Ovary (tissue), 9 donors: ENCODE measurements around the gene KIF21A. TPM values are rescaled to one million over a fixed set of nuclear protein-coding genes. Genes with fewer than 3 reads are reported as not detected.

Experiments used
- DNase-seq, 5 donors: peaks; one replicate each; pipeline ENCODE4 v3.0.0-alpha.2; 2019 to 2020
- H3K27ac ChIP-seq, 2 donors: fragments of 200-600 bp; one replicate each; pipeline versions ENCODE4 v1.5.1 to v1.8.0; 2019 to 2022
- H3K27me3 ChIP-seq: fragments of 200-600 bp; one replicate; pipeline ENCODE4 v1.8.0; 2022
- H3K36me3 ChIP-seq: fragments of 200-600 bp; sonication (generic); one replicate; pipeline ENCODE4 v1.5.1; 2019
- H3K4me1 ChIP-seq: one replicate; pipeline ENCODE4 v1.8.1; 2013; ENCODE audit warnings: mild to moderate bottlenecking, moderate library complexity; ENCODE audit not compliant: insufficient read depth
- H3K4me3 ChIP-seq: fragments of 200-600 bp; sonication (generic); one replicate; pipeline ENCODE4 v1.5.1; 2017
- H3K9me3 ChIP-seq, 2 donors: fragments of 200-600 bp in 1 of 2; sonication (generic) in 1 of 2; one replicate each; pipeline versions ENCODE4 v1.5.1 to v1.8.1; 2013 to 2019; ENCODE audit warnings: mild to moderate bottlenecking in 1 of 2, moderate library complexity in 1 of 2
- EP300 ChIP-seq: sonication (generic); formaldehyde crosslinking; IDR thresholded peaks from one replicate; pipeline ENCODE4 v1.6.1; 2017; ENCODE audit warnings: antibody characterized with exemption
- POLR2A ChIP-seq: fragments of 450-650 bp; IDR thresholded peaks from one replicate; pipeline ENCODE4 v1.6.1; 2017; ENCODE audit warnings: antibody characterized with exemption, mild to moderate bottlenecking, moderate library complexity
- WGBS, 3 donors: extraction: QIAGEN DNeasy Blood & Tissue Kit in 1 of 3; methylation state at CpG; one replicate each; pipeline versions ENCODE4 v1.1.5 to v1.1.7; 2013 to 2017; 5-methylcytosine and 5-hydroxymethylcytosine counted together
- intact Hi-C, 4 donors: fragments of 100-400 bp; cut with DNase I; formaldehyde crosslinking; loops; one replicate each; pipeline versions ENCODE4 v1.11.0 to v1.15.1; 2022 to 2023
- polyA plus RNA-seq, 2 donors: library from polyadenylated mRNA; stranded (reverse); fragments of 200-250 nt in 1 of 2; fragments of 350-450 nt in 1 of 2; fragmentation: Illumina TruSeq in 1 of 2; extraction: RNeasy Lipid Tissue Mini Kit (QIAGEN cat#74804) in 1 of 2; gene quantifications; one replicate each; pipeline ENCODE4 v1.2.3, GENCODE V29; 2013 to 2014
- total RNA-seq, 7 donors: library from RNA; depleted of rRNA in 2 of 7; stranded (reverse); fragments of >200 nt in 2 of 7; fragmentation: NEBNext Ultra II Directional in 3 of 7; extraction: Animal tissue kit (Norgen Biotek cat#: 25700) in 3 of 7; gene quantifications; one replicate each; pipeline versions ENCODE4 v1.1.0 to v1.2.4, GENCODE V29; 2016 to 2023
- TF ChIP-seq, protein P1 (sequence below), 3 donors: fragments of 450-650 bp in 2 of 3; fragments of 200-600 bp in 1 of 3; IDR thresholded peaks; one replicate each; pipeline versions ENCODE4 v1.5.1 to v1.8.0; 2016 to 2022; ENCODE audit warnings: antibody characterized with exemption in 3 of 3, mild to moderate bottlenecking in 1 of 3
- donor health status: DM: no; HTN: no; CAD: no; lungs with moderate emphysema.
- donor health status: DM: no; HTN: no; CAD: no.
- donor health status: Bipolar disorder and iron deficiency.
- donor health status: DM: yes; HTN: yes; CAD: no.
- donor health status: DM: no; HTN: no; CAD: no.
- donor health status: DM: yes; HTN: yes; CAD: no.

KIF21A gene
- total and polyA plus RNA-seq, 9 donors, result 3.6 to 43.3 (median 11.8) TPM

DNA sequence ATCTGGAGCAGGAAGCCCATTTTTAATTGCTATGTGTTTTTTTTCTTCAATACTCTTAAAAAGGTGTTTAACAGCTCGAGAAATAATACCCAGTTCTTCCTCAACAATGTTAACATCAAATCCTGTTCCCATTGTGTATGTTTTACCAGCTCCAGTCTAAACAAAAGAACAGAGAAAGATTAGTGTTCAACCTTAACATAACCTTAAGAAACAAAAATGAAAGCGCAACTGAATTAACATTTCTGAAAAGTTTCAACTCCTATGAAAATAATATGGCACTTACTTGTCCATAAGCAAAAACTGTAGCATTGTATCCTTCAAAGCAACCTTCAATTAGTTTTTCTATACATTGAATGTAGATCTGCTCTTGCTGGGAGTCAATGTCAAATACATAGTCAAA lies 73.2 kb downstream of the KIF21A start:
- Histone ChIP-seq H3K27me3 (no peaks in the 10 kb centered on the region), H3K4me1 (no peaks in the 10 kb centered on the region), H3K36me3 (no peaks in the 10 kb centered on the region), H3K27ac (no peak overlapping the region), H3K4me3 (no peak overlapping the region), H3K9me3 (no peaks in the 10 kb centered on the region)
- intact Hi-C loops, result no loop called here
- no peak for DNase-seq
- TF ChIP-seq, protein P1, sequence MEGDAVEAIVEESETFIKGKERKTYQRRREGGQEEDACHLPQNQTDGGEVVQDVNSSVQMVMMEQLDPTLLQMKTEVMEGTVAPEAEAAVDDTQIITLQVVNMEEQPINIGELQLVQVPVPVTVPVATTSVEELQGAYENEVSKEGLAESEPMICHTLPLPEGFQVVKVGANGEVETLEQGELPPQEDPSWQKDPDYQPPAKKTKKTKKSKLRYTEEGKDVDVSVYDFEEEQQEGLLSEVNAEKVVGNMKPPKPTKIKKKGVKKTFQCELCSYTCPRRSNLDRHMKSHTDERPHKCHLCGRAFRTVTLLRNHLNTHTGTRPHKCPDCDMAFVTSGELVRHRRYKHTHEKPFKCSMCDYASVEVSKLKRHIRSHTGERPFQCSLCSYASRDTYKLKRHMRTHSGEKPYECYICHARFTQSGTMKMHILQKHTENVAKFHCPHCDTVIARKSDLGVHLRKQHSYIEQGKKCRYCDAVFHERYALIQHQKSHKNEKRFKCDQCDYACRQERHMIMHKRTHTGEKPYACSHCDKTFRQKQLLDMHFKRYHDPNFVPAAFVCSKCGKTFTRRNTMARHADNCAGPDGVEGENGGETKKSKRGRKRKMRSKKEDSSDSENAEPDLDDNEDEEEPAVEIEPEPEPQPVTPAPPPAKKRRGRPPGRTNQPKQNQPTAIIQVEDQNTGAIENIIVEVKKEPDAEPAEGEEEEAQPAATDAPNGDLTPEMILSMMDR (IDR thresholded peaks at IDR 0.05), result no peak
- TF ChIP-seq EP300, result no peak
- TF ChIP-seq POLR2A, result no peak
- WGBS, 3 donors, result 43 to 59% (median 55%) methylated on average over 2 of the region's 2 CpGs

DNA sequence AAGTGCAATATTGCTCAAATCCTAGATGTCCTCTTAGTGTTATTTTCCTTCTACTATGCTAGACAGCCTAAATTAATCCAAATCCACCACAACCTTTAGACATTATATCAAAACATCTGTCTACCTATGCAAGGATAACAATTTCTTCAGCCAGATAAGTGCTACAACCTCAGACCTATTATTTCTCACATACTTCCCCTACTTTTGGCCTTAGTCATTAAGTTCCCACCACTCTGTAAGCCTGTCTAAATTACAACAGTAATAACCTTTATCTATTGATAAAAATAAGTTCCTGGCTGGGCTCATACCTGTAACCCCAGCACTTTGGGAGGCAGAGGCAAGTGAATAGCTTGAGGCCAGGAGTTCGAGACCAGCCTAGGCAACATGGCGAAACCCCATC lies 74.0 kb downstream of the KIF21A start:
- Histone ChIP-seq H3K4me3 (no peak overlapping the region), H3K27ac (no peak overlapping the region), H3K27me3 (no peaks in the 10 kb centered on the region), H3K4me1 (no peaks in the 10 kb centered on the region), H3K9me3 (no peaks in the 10 kb centered on the region), H3K36me3 (no peaks in the 10 kb centered on the region)
- 98 to 100% (median 98%) methylated on average over 2 of the region's 2 CpGs for WGBS, 3 donors
- intact Hi-C loops, result no loop called here
- no peak for DNase-seq
- TF ChIP-seq POLR2A (no peak), EP300 (no peak)
- TF ChIP-seq, protein P1 (IDR thresholded peaks at IDR 0.05), result no peak

DNA sequence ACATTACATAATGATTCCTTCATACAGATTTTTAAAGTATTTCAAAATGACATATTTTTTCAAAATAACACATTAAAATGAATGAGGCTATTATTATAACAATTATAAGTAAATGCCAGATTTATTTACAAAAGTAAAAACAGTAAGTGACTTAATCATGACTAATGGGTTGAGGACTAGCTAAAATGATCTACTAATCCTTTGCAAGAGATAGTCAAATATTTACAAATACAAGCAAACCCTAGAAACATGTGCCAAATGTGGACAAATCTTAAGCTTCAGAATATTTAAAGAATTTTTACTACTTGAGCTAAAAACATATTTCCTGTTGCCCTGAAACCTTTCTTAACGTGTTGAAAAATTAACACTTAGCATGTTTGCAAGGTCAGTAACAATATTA lies 74.8 kb downstream of the KIF21A start:
- Histone ChIP-seq H3K27me3 (no peaks in the 10 kb centered on the region), H3K27ac (no peak overlapping the region), H3K36me3 (no peaks in the 10 kb centered on the region), H3K4me3 (no peak overlapping the region), H3K4me1 (no peaks in the 10 kb centered on the region), H3K9me3 (no peaks in the 10 kb centered on the region)
- 2 to 13% (median 6%) methylated on average over 1 of the region's 1 CpG for WGBS, 3 donors
- TF ChIP-seq EP300 (no peak), POLR2A (no peak)
- TF ChIP-seq, protein P1 (IDR thresholded peaks at IDR 0.05), result no peak
- intact Hi-C loops, result no loop called here
- no peak for DNase-seq

DNA sequence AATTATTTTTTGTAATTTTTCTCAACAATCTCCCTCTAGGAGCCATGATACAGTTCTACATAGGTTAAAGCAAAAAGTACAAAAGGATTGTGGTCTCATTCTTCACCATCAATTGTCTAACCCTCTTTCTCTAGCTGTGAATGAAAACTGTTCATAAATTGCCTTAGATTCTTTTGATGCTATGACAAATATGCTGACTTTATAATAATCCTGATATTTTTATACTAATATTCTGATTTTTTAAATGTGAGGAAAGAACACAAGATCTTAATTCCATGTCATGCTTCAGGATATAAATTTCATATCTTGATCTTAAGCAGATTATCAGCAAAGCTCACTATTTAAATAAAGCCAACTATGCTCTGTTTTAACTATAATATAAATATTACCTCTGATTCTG lies 75.4 kb downstream of the KIF21A start:
- H3K36me3 ChIP-seq, result no peaks in the 10 kb centered on the region
- H3K27ac ChIP-seq, result no peak overlapping the region
- no peaks in the 10 kb centered on the region for H3K27me3 ChIP-seq
- H3K4me1 ChIP-seq, result no peaks in the 10 kb centered on the region
- H3K9me3 ChIP-seq, result no peaks in the 10 kb centered on the region
- no peak overlapping the region for H3K4me3 ChIP-seq
- intact Hi-C loops, result no loop called here
- TF ChIP-seq EP300 (no peak), POLR2A (no peak)
- TF ChIP-seq, protein P1 (IDR thresholded peaks at IDR 0.05), result no peak
- no peak for DNase-seq
